ENCODE measurements around the gene RNF175.

RNF175 gene

GRCh38 chr4:153733751-153734448, 25.9 kb downstream of the RNF175 start:
- ATAC-seq = no peak
- H3K27ac Mint-ChIP-seq = no peak overlapping the region
- no peaks in the 10 kb centered on the region for H3K36me3 Mint-ChIP-seq
- no peak overlapping the region for H3K4me3 Mint-ChIP-seq
- peaks cover 30% of the 10 kb centered on the region for H3K4me1 Mint-ChIP-seq
- H3K27me3 Mint-ChIP-seq = peaks cover 8% of the 10 kb centered on the region
- H3K9me3 Mint-ChIP-seq = no peaks in the 10 kb centered on the region

- no peaks in the 10 kb centered on the region for H3K27me3 Mint-ChIP-seq
- H3K4me3 Mint-ChIP-seq = no peak overlapping the region
- H3K36me3 Mint-ChIP-seq = no peaks in the 10 kb centered on the region
- H3K4me1 Mint-ChIP-seq = peaks cover 57% of the 10 kb centered on the region
- ATAC-seq = no peak
- no peak overlapping the region for H3K27ac Mint-ChIP-seq
- H3K9me3 Mint-ChIP-seq = no peaks in the 10 kb centered on the region
Observed at GRCh38 chr4:153731239-153731638, 28.6 kb downstream of the RNF175 start.

GRCh38 chr4:153729895-153730294, 29.9 kb downstream of the RNF175 start:
- H3K4me1 Mint-ChIP-seq = peaks cover 59% of the 10 kb centered on the region

GRCh38 chr4:153728660-153729059, 31.2 kb downstream of the RNF175 start:
- Mint-ChIP-seq H3K4me3 (no peak overlapping the region), H3K27ac (no peak overlapping the region), H3K27me3 (no peaks in the 10 kb centered on the region), H3K4me1 (peaks cover 55% of the 10 kb centered on the region), H3K36me3 (no peaks in the 10 kb centered on the region), H3K9me3 (no peaks in the 10 kb centered on the region)
- peak; percentile 78 for ATAC-seq

More at GRCh38 chr4:153729895-153730294, 29.9 kb downstream of the RNF175 start:
- Mint-ChIP-seq H3K36me3 (no peaks in the 10 kb centered on the region), H3K27me3 (no peaks in the 10 kb centered on the region), H3K4me3 (no peak overlapping the region), H3K9me3 (no peaks in the 10 kb centered on the region), H3K27ac (no peak overlapping the region)
- ATAC-seq = no peak

GRCh38 chr4:153728151-153728550, 31.7 kb downstream of the RNF175 start:
- Mint-ChIP-seq H3K9me3 (no peaks in the 10 kb centered on the region), H3K27ac (no peak overlapping the region), H3K4me3 (no peak overlapping the region), H3K27me3 (no peaks in the 10 kb centered on the region), H3K4me1 (peaks cover 52% of the 10 kb centered on the region), H3K36me3 (no peaks in the 10 kb centered on the region)
- no peak for ATAC-seq

GRCh38 chr4:153725831-153726154, 34.0 kb downstream of the RNF175 start:
- Mint-ChIP-seq H3K27ac (no peak overlapping the region), H3K27me3 (no peaks in the 10 kb centered on the region), H3K4me1 (peaks cover 43% of the 10 kb centered on the region), H3K4me3 (no peak overlapping the region), H3K36me3 (no peaks in the 10 kb centered on the region), H3K9me3 (no peaks in the 10 kb centered on the region)
- no peak for ATAC-seq

GRCh38 chr4:153725136-153725830, 34.5 kb downstream of the RNF175 start:
- Mint-ChIP-seq H3K4me3 (no peak overlapping the region), H3K9me3 (no peaks in the 10 kb centered on the region), H3K27me3 (no peaks in the 10 kb centered on the region), H3K27ac (no peak overlapping the region), H3K36me3 (no peaks in the 10 kb centered on the region), H3K4me1 (peaks cover 42% of the 10 kb centered on the region)
- no peak for ATAC-seq

- Mint-ChIP-seq H3K27ac (no peak overlapping the region), H3K4me3 (no peak overlapping the region), H3K36me3 (no peaks in the 10 kb centered on the region), H3K4me1 (peaks cover 36% of the 10 kb centered on the region), H3K27me3 (no peaks in the 10 kb centered on the region), H3K9me3 (no peaks in the 10 kb centered on the region)
- no peak for ATAC-seq
Observed at GRCh38 chr4:153724606-153725005, 35.2 kb downstream of the RNF175 start.

GRCh38 chr4:153722036-153722435, 37.8 kb downstream of the RNF175 start:
- Mint-ChIP-seq H3K27me3 (no peaks in the 10 kb centered on the region), H3K27ac (no peak overlapping the region), H3K9me3 (peaks cover 5% of the 10 kb centered on the region), H3K36me3 (no peaks in the 10 kb centered on the region), H3K4me3 (no peak overlapping the region), H3K4me1 (peaks cover 10% of the 10 kb centered on the region)
- ATAC-seq = no peak

GRCh38 chr4:153713866-153714646, 45.8 kb downstream of the RNF175 start:
- H3K27ac Mint-ChIP-seq = no peak overlapping the region
- H3K9me3 Mint-ChIP-seq = peaks cover 5% of the 10 kb centered on the region
- no peak for ATAC-seq
- no peaks in the 10 kb centered on the region for H3K27me3 Mint-ChIP-seq
- no peaks in the 10 kb centered on the region for H3K4me1 Mint-ChIP-seq
- H3K4me3 Mint-ChIP-seq = no peak overlapping the region
- no peaks in the 10 kb centered on the region for H3K36me3 Mint-ChIP-seq

GRCh38 chr4:153710681-153711080, 49.1 kb downstream of the RNF175 start:
- Mint-ChIP-seq H3K4me1 (peaks cover 11% of the 10 kb centered on the region), H3K4me3 (no peak overlapping the region), H3K27me3 (no peaks in the 10 kb centered on the region), H3K27ac (no peak overlapping the region), H3K9me3 (no peaks in the 10 kb centered on the region), H3K36me3 (no peaks in the 10 kb centered on the region)
- ATAC-seq = no peak

GRCh38 chr4:153706519-153706918, 53.3 kb downstream of the RNF175 start:
- no peak overlapping the region for H3K4me3 Mint-ChIP-seq
- H3K27ac Mint-ChIP-seq = no peak overlapping the region
- no peaks in the 10 kb centered on the region for H3K27me3 Mint-ChIP-seq
- ATAC-seq = no peak
- H3K4me1 Mint-ChIP-seq = peaks cover 11% of the 10 kb centered on the region
- no peaks in the 10 kb centered on the region for H3K9me3 Mint-ChIP-seq
- H3K36me3 Mint-ChIP-seq = no peaks in the 10 kb centered on the region

- H3K4me1 Mint-ChIP-seq = peaks cover 11% of the 10 kb centered on the region
- H3K27ac Mint-ChIP-seq = no peak overlapping the region
- H3K27me3 Mint-ChIP-seq = no peaks in the 10 kb centered on the region
- H3K4me3 Mint-ChIP-seq = no peak overlapping the region
- H3K36me3 Mint-ChIP-seq = no peaks in the 10 kb centered on the region
- no peaks in the 10 kb centered on the region for H3K9me3 Mint-ChIP-seq
- ATAC-seq = no peak
Observed at GRCh38 chr4:153705743-153706468, 53.9 kb downstream of the RNF175 start.

- ATAC-seq = no peak
- H3K4me1 Mint-ChIP-seq = peaks cover 11% of the 10 kb centered on the region
- no peaks in the 10 kb centered on the region for H3K27me3 Mint-ChIP-seq
- no peak overlapping the region for H3K4me3 Mint-ChIP-seq
- no peaks in the 10 kb centered on the region for H3K9me3 Mint-ChIP-seq
- no peak overlapping the region for H3K27ac Mint-ChIP-seq
- no peaks in the 10 kb centered on the region for H3K36me3 Mint-ChIP-seq
Observed at GRCh38 chr4:153704522-153704921, 55.3 kb downstream of the RNF175 start.

- Mint-ChIP-seq H3K9me3 (peaks cover 5% of the 10 kb centered on the region), H3K27ac (peak overlapping the region; percentile 76), H3K27me3 (peaks cover 12% of the 10 kb centered on the region), H3K4me1 (peaks cover 16% of the 10 kb centered on the region), H3K4me3 (peak overlapping the region; percentile 80), H3K36me3 (peaks cover 21% of the 10 kb centered on the region)
- ATAC-seq = no peak
Observed at GRCh38 chr4:153684971-153685371, 74.9 kb downstream of the RNF175 start.

Measured in stimulated activated memory B cell treated with anti-CD40 and anti-IgM and Interleukin-4, amounts not matched to agents 10 μg/mL and 1 μg/mL and 100 μg/mL, for 72 hours (primary cell).